GM18526 (cell line): ENCODE results near the gene GPR32.

Experiments used
- POLR2A ChIP-seq: IDR thresholded peaks from 3 replicates; pipeline ENCODE4 v1.6.1; 2011; ENCODE audit not compliant: insufficient read length; ENCODE audit errors: extremely low read depth

GPR32 gene

DNA sequence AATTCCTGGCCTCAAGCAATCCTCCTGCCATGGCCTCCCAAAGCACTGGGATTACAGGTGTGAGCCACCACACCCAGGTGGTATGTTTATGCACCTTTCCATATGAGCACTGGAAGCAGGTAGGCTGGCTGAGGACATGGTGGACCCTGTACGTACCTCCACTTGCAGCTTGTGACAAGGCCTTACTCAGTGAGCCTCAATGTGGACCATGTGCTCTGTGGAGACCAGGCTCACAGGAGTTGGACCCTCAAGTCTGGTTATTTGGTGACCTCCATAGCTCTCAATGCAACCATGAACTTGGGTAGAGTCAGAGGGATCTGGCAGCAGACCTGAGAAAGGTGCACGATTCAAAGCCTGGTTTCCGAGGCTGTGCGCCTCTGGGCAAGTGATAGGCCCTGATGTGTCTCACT lies 25.4 kb downstream of the GPR32 start:
- no peak for TF ChIP-seq POLR2A

DNA sequence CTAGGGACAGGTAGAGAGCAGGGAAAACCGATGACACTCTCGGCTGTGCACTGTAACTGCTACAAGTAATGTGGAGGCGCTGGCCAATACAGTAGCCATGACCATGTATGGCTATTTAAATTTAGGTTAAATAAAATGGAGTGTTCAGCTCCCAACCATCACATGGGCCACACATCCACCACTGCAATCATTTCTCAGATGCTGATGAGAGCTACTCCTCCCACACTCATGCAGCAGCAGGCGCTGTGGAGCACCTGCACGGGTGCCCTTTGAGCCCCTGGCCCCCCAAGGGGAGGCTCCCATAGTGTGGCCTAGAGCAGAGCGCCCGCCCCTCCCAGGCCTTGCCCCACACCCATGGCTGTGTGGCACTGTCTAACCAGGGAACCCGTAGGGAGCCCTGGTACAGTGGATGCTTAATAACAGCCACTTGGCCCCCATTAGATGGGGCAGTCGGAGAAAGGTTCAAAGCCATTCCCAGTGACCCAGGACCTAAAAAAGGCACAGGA lies 25.9 kb downstream of the GPR32 start:
- TF ChIP-seq POLR2A = peak; percentile 39

DNA sequence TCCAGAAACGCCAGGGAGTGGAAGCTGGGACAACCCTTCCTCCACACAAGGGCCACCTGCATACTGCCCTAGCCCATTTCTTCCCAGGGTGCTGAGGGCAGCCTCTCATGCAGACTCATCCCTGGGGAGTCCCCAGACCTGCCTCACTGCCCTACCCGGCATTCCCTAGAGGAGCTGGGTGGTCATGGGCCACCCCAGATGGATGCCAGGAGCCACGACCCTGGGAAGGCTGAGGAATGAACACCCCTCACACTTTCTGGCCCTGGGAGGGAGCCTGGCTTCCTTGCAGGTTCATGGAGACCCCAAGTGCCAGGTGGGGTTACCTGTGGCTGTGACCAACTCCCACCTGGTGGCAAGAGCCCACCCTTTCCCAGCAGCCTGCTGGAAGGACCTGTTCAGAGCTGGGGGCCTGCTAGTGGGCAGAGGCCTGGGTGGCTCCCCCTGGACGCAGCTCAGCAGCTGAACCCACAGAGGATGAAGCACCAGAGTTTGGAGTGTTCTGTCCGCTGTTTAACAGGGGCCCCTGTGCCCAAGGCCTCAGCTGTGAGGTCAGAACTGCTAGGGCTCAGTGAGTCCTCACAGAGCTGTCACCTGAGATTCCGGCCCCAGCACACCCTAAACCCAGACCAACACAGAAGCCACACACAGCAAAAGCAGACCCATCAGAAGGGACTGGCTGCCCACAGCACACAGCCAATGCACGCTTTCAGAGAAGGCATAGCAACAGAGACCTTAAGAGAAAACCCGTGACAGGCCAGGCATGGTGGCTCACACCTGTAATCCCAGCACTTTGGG lies 26.6 kb downstream of the GPR32 start:
- TF ChIP-seq POLR2A = peak; percentile 26

- no peak for TF ChIP-seq POLR2A
These were observed 27.1 kb downstream of the GPR32 start for GRCh38 chr19:50797429-50797780.

DNA sequence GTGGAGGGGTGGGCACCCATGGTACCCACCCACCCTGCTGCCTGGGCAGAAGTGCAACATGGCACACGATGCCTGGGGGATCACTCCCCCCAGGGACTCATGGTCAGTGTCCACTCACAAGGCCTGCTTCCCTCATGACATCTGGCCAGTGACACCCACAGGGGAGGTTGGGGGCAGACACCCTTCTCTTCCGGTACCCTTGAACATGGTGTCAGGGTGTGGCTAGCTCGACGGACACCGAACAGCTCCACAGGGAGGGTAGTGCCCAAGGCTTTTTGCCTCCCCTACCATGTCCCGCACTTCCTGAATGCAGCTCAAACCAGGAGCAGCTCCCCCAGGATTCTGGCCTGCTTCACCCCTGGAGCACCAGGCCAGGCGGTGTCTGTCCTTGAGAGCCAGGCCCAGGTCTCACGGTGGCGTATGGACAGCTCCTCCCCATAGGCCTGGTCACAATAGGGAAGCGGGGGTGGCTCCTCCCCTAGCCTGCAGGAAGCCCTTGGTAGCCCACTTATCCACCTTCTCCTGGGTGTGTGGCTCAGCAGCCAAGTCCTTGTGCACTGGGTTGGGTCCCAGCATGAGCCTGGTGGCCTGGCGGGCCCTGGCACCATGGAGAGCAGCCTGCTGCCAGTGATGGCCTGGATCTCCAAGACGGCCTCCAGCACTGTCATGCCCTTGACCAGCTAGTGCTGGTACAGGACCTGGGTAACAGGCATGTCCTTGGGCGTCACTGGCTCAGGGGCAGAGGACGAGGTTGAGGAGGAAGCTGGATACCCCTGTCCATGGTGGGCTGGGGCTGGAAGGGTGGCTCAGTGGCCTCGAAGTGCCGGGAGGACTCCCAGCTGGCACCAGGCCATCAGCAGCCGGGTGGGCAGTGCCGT lies 27.8 kb downstream of the GPR32 start:
- peak; percentile 36 for TF ChIP-seq POLR2A

DNA sequence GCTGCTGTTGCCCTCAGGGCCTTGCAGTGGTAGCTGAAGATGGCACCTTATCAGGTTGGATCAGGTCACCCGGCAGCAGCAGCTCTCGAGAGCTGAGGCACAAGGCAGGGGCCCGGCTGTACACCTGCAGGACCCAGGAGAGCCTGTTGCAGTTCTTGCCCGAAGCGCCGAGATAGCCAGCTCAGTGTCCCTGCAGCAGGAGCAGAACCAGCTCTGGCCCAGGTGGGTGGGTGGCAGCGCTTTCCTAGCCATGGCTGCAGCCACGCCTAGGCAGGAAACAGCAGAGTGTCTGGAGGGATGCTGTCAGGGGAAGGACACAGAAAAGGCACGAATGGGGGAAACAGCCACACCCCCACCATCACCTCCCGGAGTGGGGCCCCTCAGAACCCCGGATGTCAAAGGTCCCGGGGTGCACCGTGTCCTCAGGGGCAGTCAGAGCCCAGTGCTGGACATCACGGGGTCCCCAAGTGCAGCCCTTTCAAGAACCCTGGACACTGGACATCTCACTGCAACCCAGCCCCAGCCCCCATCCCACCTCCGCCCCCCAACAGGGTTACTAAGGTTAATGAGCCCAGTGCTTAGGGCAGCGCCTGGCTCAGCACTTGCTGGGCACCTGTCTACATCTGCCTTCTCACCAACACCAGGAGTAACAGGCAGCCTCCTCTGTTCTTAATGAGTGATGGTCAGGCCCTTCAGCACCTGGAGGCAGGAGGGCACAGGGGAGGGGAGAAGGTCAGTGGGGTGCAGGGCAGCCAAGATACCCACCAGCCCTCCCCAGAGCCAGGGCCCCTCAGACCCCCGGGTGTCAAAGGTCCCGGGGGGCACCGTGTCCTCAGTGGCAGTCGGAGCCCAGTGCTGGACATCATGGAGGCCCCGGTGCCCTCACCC lies 28.6 kb downstream of the GPR32 start:
- no peak for TF ChIP-seq POLR2A

GRCh38 chr19:50799547-50799851 lies 29.2 kb downstream of the GPR32 start:
- TF ChIP-seq POLR2A = no peak

DNA sequence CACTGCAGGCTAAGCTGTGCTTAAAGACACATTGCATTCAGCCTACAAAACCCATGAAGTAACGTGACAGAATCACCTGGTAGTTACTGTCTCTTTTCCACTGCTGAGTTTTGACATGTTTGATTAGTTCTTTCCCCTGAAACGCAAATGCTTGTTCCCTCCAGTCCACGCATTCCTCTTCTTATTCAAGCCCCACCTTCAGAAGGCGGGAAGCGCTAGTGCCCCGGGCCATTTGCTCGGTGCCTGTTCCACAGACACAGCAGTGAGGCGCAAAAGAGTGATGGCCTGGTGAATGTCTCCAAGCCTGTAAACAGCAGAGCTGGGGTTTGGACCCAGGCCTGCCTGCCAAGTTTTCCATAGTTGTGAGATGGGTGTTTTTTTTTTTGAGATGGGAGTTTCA lies 30.8 kb downstream of the GPR32 start:
- TF ChIP-seq POLR2A = no peak

- no peak for TF ChIP-seq POLR2A
These were observed 33.6 kb downstream of the GPR32 start for GRCh38 chr19:50803633-50804419.

- TF ChIP-seq POLR2A = peak; percentile 99
These were observed 34.4 kb downstream of the GPR32 start for GRCh38 chr19:50804420-50805272.

DNA sequence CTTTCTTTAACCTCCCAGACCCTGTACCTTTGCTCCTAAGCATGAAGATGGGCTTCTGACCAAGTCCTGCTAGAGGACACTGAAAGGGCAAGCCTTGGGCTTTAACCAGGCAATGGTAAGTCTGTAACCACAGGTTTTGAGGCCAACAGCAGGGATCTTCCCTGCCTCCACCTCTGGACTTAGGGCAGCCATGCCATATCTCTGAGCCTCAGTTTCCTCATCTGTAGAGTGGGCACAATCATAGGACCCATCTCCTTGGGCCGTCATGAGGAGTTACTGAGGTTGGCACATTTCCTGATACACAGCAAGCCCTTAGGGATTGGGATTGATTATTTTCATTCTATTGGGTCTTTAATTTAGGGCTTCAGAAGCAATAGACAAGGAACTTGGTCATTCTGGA lies 38.6 kb downstream of the GPR32 start:
- no peak for TF ChIP-seq POLR2A

- TF ChIP-seq POLR2A = no peak
These were observed 42.2 kb downstream of the GPR32 start for GRCh38 chr19:50812474-50812873.

DNA sequence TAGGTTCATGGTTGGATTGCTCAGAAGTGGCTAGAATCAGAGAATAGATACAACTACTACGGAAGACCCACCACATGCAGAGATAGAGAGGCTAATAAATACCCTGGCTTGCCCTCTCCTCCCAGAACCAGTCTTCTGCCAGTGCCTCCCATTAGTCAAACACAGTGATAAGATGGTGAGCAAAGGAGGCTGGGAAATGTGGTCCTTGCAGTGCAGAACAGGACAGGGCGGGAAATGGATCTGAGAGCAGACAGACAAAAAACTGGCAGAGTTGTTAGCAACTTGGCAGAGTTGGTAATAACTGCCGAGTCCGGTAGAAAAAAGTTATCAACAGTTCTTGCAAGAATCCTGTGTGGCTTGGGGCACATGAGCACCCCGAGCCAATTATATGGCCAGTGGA lies 44.6 kb downstream of the GPR32 start:
- TF ChIP-seq POLR2A = no peak

DNA sequence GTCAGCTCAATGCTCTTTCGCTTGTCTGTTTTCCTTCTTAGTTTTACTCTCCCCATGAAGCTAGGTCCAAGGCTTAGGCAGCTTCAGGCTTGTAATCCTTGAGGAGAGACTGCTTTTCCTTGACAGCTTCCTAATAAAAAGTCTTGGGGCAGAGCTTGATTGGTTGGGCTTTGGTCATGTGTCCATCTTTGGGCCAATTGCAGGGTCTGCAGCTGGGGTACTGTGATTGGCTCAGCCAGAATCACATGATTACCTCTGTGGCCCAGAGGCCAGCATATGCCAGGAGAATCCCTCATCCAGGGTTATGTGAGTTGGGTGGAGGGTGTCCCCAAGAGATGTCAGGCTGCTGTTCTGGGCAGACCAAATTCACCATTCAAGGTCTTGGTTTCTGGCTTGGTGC lies 45.2 kb downstream of the GPR32 start:
- TF ChIP-seq POLR2A = no peak
